PC-3 (cell line): ENCODE results near the gene OCA2.

Experiments
- CTCF ChIP-seq: fragments of 300-600 bp; sonication (generic); conservative IDR thresholded peaks from 2 replicates; pipeline ENCODE4 v1.5.1; 2017; ENCODE audit warnings: antibody characterized with exemption, low read depth, mild to moderate bottlenecking, low read length
- EZH2 ChIP-seq: fragments of 300-600 bp; sonication (generic); IDR thresholded peaks from one replicate; pipeline ENCODE4 v1.6.1; 2017; ENCODE audit warnings: antibody characterized with exemption, mild to moderate bottlenecking, low read length; ENCODE audit not compliant: unreplicated experiment
- EZH2phosphoT487 ChIP-seq: fragments of 300-600 bp; sonication (generic); IDR thresholded peaks from 2 replicates; pipeline ENCODE4 v1.6.1; 2018; ENCODE audit warnings: mild to moderate bottlenecking, antibody characterized with exemption, low read length, borderline replicate concordance

GRCh38 chr15:28103831-28104230 is 4.7 kb upstream of the OCA2 start:
- TF ChIP-seq EZH2phosphoT487, result no peak
- no peak for TF ChIP-seq CTCF
- TF ChIP-seq EZH2, result no peak
